RWPE2 (cell line): ENCODE results near the gene ARHGAP26.

Experiments used
- ATAC-seq: fragments of 200-7000 bp; cut with Tn5 transposase; 3 replicates; pipeline ENCODE4 v1.9.1; 2021; ENCODE audit warnings: low read depth
- DNase-seq: peaks from one replicate; pipeline ENCODE4 v3.0.0-alpha.2; 2020; ENCODE audit warnings: low spot score
- H3K27ac ChIP-seq: fragments of 450-650 bp; 2 replicates; pipeline ENCODE4 v1.5.1; 2017; ENCODE audit warnings: mild to moderate bottlenecking; ENCODE audit not compliant: poor library complexity, severe bottlenecking
- H3K27me3 ChIP-seq: fragments of 250-450 bp; sonication (Bioruptor Pico); 2 replicates; pipeline ENCODE4 v1.5.1; 2021; ENCODE audit warnings: mild to moderate bottlenecking, moderate library complexity; ENCODE audit not compliant: insufficient read depth, poor library complexity, severe bottlenecking
- H3K36me3 ChIP-seq: fragments of 250-450 bp; sonication (Bioruptor Pico); 2 replicates; pipeline ENCODE4 v1.5.1; 2020; ENCODE audit warnings: low read depth, mild to moderate bottlenecking, moderate library complexity
- H3K4me1 ChIP-seq: fragments of 250-450 bp; sonication (Bioruptor Pico); 2 replicates; pipeline ENCODE4 v1.5.1; 2021; ENCODE audit warnings: mild to moderate bottlenecking, moderate library complexity; ENCODE audit not compliant: insufficient read depth, poor library complexity, severe bottlenecking
- H3K4me3 ChIP-seq: fragments of 250-450 bp; sonication (Bioruptor Pico); 2 replicates; pipeline ENCODE4 v1.5.1; 2021; ENCODE audit warnings: mild to moderate bottlenecking, moderate library complexity; ENCODE audit not compliant: severe bottlenecking
- H3K9me3 ChIP-seq: fragments of 250-450 bp; sonication (Bioruptor Pico); 2 replicates; pipeline ENCODE4 v1.5.1; 2021; ENCODE audit warnings: mild to moderate bottlenecking, moderate library complexity; ENCODE audit not compliant: severe bottlenecking
- TF ChIP-seq, protein P1 (sequence below): fragments of 450-650 bp; IDR thresholded peaks from one replicate; pipeline ENCODE4 v1.5.1; 2017; ENCODE audit warnings: mild to moderate bottlenecking, moderate library complexity; ENCODE audit not compliant: poor library complexity, severe bottlenecking

Gene ARHGAP26

DNA sequence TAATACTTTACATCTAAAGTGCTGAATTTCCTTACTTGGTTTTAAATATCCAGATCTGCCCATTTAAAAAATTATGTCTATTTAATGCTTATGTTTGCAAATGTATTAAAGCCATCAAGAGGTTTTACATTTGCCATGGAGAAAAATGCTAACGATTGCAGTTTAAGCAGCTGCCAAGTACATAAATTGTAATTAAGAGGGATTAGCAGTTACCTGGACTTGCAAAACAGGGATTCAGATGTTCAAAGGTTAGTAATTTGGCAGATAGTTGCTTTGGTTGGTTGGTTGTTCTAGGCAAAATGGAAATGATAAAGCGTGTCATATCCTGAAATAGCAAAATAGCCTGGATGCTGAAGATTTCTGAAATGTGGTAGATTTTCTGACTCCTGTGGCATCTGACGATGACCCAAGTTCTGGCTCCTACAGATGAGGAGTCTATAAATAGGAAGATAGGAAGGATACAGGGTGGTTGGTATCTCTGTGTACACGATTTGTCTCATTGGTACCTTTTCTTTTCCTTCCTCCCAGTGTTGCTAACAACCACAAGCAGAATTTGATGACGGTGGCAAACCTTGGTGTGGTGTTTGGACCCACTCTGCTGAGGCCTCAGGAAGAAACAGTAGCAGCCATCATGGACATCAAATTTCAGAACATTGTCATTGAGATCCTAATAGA, 350.4 kb downstream of the ARHGAP26 start:
- no peaks in the 10 kb centered on the region for H3K9me3 ChIP-seq
- no peaks in the 10 kb centered on the region for H3K36me3 ChIP-seq
- H3K4me3 ChIP-seq: no peak overlapping the region
- no peak overlapping the region for H3K27ac ChIP-seq
- no peaks in the 10 kb centered on the region for H3K27me3 ChIP-seq
- ATAC-seq: no peak
- no peaks in the 10 kb centered on the region for H3K4me1 ChIP-seq
- TF ChIP-seq, protein P1, sequence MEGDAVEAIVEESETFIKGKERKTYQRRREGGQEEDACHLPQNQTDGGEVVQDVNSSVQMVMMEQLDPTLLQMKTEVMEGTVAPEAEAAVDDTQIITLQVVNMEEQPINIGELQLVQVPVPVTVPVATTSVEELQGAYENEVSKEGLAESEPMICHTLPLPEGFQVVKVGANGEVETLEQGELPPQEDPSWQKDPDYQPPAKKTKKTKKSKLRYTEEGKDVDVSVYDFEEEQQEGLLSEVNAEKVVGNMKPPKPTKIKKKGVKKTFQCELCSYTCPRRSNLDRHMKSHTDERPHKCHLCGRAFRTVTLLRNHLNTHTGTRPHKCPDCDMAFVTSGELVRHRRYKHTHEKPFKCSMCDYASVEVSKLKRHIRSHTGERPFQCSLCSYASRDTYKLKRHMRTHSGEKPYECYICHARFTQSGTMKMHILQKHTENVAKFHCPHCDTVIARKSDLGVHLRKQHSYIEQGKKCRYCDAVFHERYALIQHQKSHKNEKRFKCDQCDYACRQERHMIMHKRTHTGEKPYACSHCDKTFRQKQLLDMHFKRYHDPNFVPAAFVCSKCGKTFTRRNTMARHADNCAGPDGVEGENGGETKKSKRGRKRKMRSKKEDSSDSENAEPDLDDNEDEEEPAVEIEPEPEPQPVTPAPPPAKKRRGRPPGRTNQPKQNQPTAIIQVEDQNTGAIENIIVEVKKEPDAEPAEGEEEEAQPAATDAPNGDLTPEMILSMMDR: no peak
- no peak for DNase-seq

DNA sequence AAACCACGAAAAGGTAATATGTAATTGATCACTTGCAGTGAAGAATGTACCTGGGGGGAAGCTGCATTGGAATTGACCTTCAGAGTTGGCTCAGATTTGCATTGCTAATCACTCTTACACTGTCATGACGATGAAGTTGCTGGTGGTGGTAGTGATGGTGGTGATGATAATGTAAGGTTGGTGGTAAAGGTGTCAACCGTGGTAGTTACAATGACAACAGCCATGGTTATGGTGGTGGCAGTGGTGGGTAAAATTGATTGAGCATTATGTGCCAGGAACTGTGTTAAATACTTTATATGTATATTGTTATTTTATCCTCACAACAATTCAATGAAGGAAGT, 350.9 kb downstream of the ARHGAP26 start:
- no peak overlapping the region for H3K4me3 ChIP-seq
- no peaks in the 10 kb centered on the region for H3K36me3 ChIP-seq
- no peaks in the 10 kb centered on the region for H3K27me3 ChIP-seq
- no peaks in the 10 kb centered on the region for H3K9me3 ChIP-seq
- H3K4me1 ChIP-seq: no peaks in the 10 kb centered on the region
- ATAC-seq (no peak), DNase-seq (no peak)
- TF ChIP-seq, protein P1: no peak
- no peak overlapping the region for H3K27ac ChIP-seq

DNA sequence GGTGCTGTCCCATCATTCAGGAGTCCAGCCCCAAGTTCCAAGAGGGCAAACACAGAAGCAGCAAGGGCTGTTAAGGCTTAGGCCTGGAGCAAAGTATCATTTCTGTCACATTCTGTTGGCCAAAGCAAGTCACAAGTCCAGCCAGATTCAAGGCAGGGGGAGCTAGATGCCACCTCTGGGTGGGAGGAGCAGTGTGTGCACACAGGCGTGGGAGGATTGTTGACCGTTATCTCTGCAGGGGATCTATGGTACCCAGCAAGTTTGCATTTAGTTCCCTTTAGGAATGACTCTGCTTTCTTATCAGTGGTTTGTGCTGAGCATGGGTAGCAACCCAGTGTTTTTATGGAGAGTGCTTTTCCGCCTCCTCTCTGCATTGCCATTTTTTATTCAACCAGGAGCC, 354.4 kb downstream of the ARHGAP26 start:
- H3K27ac ChIP-seq: no peak overlapping the region
- no peaks in the 10 kb centered on the region for H3K36me3 ChIP-seq
- H3K4me3 ChIP-seq: no peak overlapping the region
- TF ChIP-seq, protein P1: no peak
- H3K4me1 ChIP-seq: no peaks in the 10 kb centered on the region
- H3K9me3 ChIP-seq: no peaks in the 10 kb centered on the region
- no peaks in the 10 kb centered on the region for H3K27me3 ChIP-seq
- DNase-seq (no peak), ATAC-seq (no peak)

DNA sequence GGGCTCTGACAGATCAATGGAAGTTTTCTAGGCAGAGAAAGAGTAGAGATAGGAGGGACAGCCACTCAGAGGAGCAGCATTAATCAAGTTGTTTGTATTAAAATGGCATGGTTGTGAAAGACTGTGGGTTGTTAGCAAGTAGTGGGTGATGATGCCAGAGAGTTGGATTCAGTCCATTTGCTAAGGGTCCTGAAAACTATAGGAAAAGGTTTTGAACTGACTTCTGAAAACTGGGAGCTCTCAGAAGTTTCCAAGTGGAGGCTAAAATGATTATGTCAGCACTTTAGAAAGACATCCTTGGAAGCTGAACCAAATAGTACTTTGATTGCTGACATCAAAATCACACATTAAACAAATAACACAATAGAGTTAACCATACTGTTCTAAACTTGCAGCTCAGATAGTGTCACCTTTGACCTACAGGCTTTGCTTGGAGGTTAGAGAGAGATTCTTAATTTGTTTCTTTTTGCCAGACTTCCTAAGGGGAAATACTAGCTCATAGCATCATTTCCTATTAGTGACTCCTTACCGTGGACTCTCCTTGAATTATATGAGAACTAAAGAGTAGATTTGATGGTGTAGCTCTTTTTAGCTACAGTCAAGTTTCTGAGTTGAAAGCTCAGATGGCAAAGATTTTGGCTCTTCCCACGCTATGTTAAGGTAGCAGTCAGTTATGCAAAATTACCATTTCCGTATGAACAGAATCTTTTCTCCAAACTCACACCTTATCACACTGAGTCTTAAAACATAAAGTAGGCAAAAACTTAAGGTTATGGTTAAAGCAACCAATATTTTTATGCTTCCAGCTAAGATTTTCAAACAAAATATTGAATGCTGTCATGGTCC, 356.2 kb downstream of the ARHGAP26 start:
- Histone ChIP-seq H3K4me1 (no peaks in the 10 kb centered on the region), H3K36me3 (no peaks in the 10 kb centered on the region), H3K27ac (no peak overlapping the region), H3K4me3 (no peak overlapping the region), H3K27me3 (no peaks in the 10 kb centered on the region), H3K9me3 (no peaks in the 10 kb centered on the region)
- ATAC-seq (no peak), DNase-seq (no peak)
- TF ChIP-seq, protein P1: no peak

DNA sequence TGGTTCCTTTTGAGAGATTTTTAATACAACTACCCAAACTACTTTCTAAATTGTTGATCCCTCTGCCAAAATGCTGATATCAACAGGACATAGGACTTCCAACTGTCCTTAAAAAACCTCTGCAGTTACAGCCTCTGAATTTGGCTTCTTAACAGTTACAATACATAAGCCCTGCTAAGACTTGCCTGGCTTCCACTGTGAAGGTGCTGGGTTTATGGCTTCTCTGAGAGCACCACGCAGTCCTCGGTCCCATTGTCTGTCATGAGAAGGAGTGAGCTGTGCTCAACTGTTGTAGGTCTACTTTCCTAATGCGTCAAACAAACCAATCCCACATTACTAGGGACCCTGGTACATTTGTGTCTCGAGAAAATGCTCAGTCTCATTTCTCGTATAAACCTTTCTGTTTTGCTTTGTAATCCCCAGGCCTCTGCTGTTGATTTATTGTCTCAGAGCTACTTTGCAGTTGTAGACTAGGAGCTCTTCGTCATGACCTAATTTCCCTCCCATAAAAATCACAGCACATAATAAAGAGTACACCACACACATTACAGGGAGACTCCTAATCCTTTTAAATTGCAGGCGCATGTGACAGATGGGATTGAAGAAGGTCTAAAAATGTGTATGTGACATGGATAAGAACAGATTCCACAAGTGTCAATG, 358.4 kb downstream of the ARHGAP26 start:
- Histone ChIP-seq H3K36me3 (no peaks in the 10 kb centered on the region), H3K4me1 (no peaks in the 10 kb centered on the region), H3K4me3 (no peak overlapping the region), H3K27ac (no peak overlapping the region), H3K27me3 (no peaks in the 10 kb centered on the region), H3K9me3 (no peaks in the 10 kb centered on the region)
- no peak for ATAC-seq
- TF ChIP-seq, protein P1: no peak
- no peak for DNase-seq
